ENCODE measurements around the gene MUS81.

Gene MUS81

GRCh38 chr11:65892661-65893317 lies 32.6 kb downstream of the MUS81 start:
- DNase-seq (ENCODE audit: low read depth in 2 of 2), result no peak

- no peak for DNase-seq (ENCODE audit: low read depth in 2 of 2)
These were observed 33.9 kb downstream of the MUS81 start for GRCh38 chr11:65894034-65894591.

GRCh38 chr11:65895482-65895981 lies 35.3 kb downstream of the MUS81 start:
- DNase-seq (ENCODE audit: low read depth in 2 of 2), result no peak

GRCh38 chr11:65896034-65896999 lies 36.1 kb downstream of the MUS81 start:
- no peak for DNase-seq (ENCODE audit: low read depth in 2 of 2)

GRCh38 chr11:65897020-65897471 lies 36.8 kb downstream of the MUS81 start:
- DNase-seq (ENCODE audit: low read depth in 2 of 2), result no peak

GRCh38 chr11:65898656-65899355 lies 38.6 kb downstream of the MUS81 start:
- no peak for DNase-seq (ENCODE audit: low read depth in 2 of 2)

GRCh38 chr11:65899356-65900124 lies 39.3 kb downstream of the MUS81 start:
- peak; percentile 63 to 75 for DNase-seq (ENCODE audit: low read depth in 2 of 2)

- peak; percentile 89 to 93 for DNase-seq (ENCODE audit: low read depth in 2 of 2)
These were observed 40.1 kb downstream of the MUS81 start, which contains the start of gene FOSL1 for GRCh38 chr11:65900125-65900898. Gene FOSL1, minus strand, starts transcription at chr11:65900388. Its CDS starts 49 bp downstream, at chr11:65900339.

- no peak for DNase-seq (ENCODE audit: low read depth in 2 of 2)
These were observed 40.6 kb downstream of the MUS81 start for GRCh38 chr11:65900899-65901180.

GRCh38 chr11:65903068-65903481 lies 42.8 kb downstream of the MUS81 start:
- DNase-seq (ENCODE audit: low read depth in 2 of 2), result no peak

- no peak for DNase-seq (ENCODE audit: low read depth in 2 of 2)
These were observed 43.5 kb downstream of the MUS81 start for GRCh38 chr11:65903715-65904114.

- DNase-seq (ENCODE audit: low read depth in 2 of 2), result no peak
These were observed 46.4 kb downstream of the MUS81 start for GRCh38 chr11:65906602-65907001.

GRCh38 chr11:65907878-65908277 lies 47.6 kb downstream of the MUS81 start:
- DNase-seq (ENCODE audit: low read depth in 2 of 2), result no peak

- no peak for DNase-seq (ENCODE audit: low read depth in 2 of 2)
These were observed 51.7 kb downstream of the MUS81 start for GRCh38 chr11:65911682-65912568.

- no peak for DNase-seq (ENCODE audit: low read depth in 2 of 2)
These were observed 52.6 kb downstream of the MUS81 start for GRCh38 chr11:65912845-65913244.

- DNase-seq (ENCODE audit: low read depth in 2 of 2), result no peak
These were observed 55.0 kb downstream of the MUS81 start for GRCh38 chr11:65915101-65915820.

GRCh38 chr11:65915821-65916251 lies 55.6 kb downstream of the MUS81 start:
- no peak for DNase-seq (ENCODE audit: low read depth in 2 of 2)

Data from stimulated activated CD4-positive, alpha-beta T cell treated with anti-CD3 and anti-CD28 coated beads, Interleukin-1b, Interleukin-23, amount 100 ng/mL, for 4 hours (primary cell).